ENCODE data around the gene MRGPRD.

GRCh38 chr11:69010964-69011623, 30.3 kb upstream of the MRGPRD start:
- TF ChIP-seq CTCF (IDR thresholded peaks at IDR 0.05), result no peak
- TF ChIP-seq POLR2A (IDR thresholded peaks at IDR 0.05), result no peak

Measured in thyroid gland (tissue), 4 donors.